Heart left ventricle (tissue), 13 donors: ENCODE data around the gene CDH26.

Source experiments
- POLR2A ChIP-seq, 2 donors: fragments of 450-650 bp; IDR thresholded peaks; one replicate each; pipeline ENCODE4 v1.6.1; 2017; ENCODE audit warnings: antibody characterized with exemption in 2 of 2, mild to moderate bottlenecking in 2 of 2, moderate library complexity in 2 of 2
- TF ChIP-seq, protein P1 (sequence below), 12 donors: fragments of 200-600 bp; sonication (generic) in 4 of 12; IDR thresholded peaks; one replicate each; pipeline versions ENCODE4 v1.5.0 to v1.8.0; 2018 to 2022; ENCODE audit warnings: antibody characterized with exemption in 12 of 12, mild to moderate bottlenecking in 5 of 12
- donor health status: ischemic (EF 13 %, LVEDD 7.1; RV severe dilation, severe dysfunction).
- donor health status: DM: no; HTN: yes; CAD: no.
- donor health status: DM: no; HTN: no; CAD: no.
- donor health status: ischemic (EF 25% LVEDD 6.9; RV normal size, moderate dysfunction).
- donor health status: ischemic (EF 25% LVEDD 5.7; RV mildly dilated, moderate dysfunction).
- donor health status: ischemic (EF 35%, LVEDD 5.7; RV mildly dilated, moderate dysfunction).
- donor health status: nonischemic (EF 11% LVEDD 7.7; RV severe dilation, severe dysfunction).
- donor health status: DM: yes; HTN: yes; CAD: no.
- donor health status: PGD.
- donor health status: ischemic (EF 29% LVEDD 5.4; RV normal size, mild dysfunction).
- donor health status: nonischemic (EF 23%, LVEDD 6.1; RV moderate dilation, normal function).

DNA sequence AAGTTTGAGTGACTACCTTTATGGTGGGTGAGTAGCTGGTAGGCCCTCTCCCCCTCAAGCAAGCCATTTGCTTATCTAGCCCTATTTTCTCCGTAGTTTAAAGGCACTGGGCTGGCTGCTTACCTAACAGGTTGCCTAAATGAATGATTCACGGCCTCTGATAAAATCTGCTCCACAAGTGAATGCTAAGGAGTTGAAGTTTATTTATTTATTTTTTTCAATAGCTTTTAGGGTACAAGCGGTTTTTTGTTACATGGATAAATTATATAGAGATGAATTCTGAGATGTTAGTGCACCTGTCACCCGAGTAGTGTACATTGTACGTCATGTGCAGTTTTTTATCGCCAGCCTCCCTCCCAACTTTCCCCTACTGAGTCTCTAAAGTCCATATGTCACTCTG, 8.3 kb upstream of the CDH26 start:
- TF ChIP-seq, protein P1, sequence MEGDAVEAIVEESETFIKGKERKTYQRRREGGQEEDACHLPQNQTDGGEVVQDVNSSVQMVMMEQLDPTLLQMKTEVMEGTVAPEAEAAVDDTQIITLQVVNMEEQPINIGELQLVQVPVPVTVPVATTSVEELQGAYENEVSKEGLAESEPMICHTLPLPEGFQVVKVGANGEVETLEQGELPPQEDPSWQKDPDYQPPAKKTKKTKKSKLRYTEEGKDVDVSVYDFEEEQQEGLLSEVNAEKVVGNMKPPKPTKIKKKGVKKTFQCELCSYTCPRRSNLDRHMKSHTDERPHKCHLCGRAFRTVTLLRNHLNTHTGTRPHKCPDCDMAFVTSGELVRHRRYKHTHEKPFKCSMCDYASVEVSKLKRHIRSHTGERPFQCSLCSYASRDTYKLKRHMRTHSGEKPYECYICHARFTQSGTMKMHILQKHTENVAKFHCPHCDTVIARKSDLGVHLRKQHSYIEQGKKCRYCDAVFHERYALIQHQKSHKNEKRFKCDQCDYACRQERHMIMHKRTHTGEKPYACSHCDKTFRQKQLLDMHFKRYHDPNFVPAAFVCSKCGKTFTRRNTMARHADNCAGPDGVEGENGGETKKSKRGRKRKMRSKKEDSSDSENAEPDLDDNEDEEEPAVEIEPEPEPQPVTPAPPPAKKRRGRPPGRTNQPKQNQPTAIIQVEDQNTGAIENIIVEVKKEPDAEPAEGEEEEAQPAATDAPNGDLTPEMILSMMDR (IDR thresholded peaks at IDR 0.05), result no peak
- no peak for TF ChIP-seq POLR2A (IDR thresholded peaks at IDR 0.05)
